Measurements from ENCODE around the gene DAD1. TPM values are rescaled to one million over a fixed set of nuclear protein-coding genes. Genes with fewer than 3 reads are reported as not detected.

DAD1 gene
- total and polyA plus RNA-seq, 2 of the 8 experiments (the other 6 are each of a cell fraction or from before 2014, with no cell fraction given), result 131 to 440 TPM

- TF ChIP-seq TAF7 (optimal IDR thresholded peaks at IDR 0.05; ENCODE audit: borderline replicate concordance, low read depth, low read length) (no peak), KDM1A (IDR thresholded peaks at IDR 0.05; ENCODE audit: borderline replicate concordance, low read length) (no peak)
Measured at GRCh38 chr14:22526744-22527143, 62.3 kb downstream of the DAD1 start (continued).
